Suprapubic skin (tissue), 4 donors: ENCODE results near the gene KRT81.

Experiments
- CTCF ChIP-seq, 2 donors: fragments of 200-600 bp in 1 of 2; fragments of 450-650 bp in 1 of 2; sonication (generic) in 1 of 2; IDR thresholded peaks; one replicate each; pipeline ENCODE4 v1.5.1; 2016 to 2019; ENCODE audit warnings: antibody characterized with exemption in 2 of 2, mild to moderate bottlenecking in 1 of 2, moderate library complexity in 1 of 2
- EP300 ChIP-seq: sonication (generic); formaldehyde crosslinking; IDR thresholded peaks from one replicate; pipeline ENCODE4 v1.6.1; 2017; ENCODE audit warnings: antibody characterized with exemption
- POLR2A ChIP-seq, 2 donors: fragments of 450-650 bp; IDR thresholded peaks; one replicate each; pipeline ENCODE4 v1.6.1; 2017; ENCODE audit warnings: antibody characterized with exemption in 2 of 2, mild to moderate bottlenecking in 2 of 2, moderate library complexity in 2 of 2
- POLR2AphosphoS5 ChIP-seq, 3 donors: sonication (generic); formaldehyde crosslinking; IDR thresholded peaks; one replicate each; pipeline ENCODE4 v1.6.1; 2017; ENCODE audit warnings: antibody characterized with exemption in 3 of 3

DNA sequence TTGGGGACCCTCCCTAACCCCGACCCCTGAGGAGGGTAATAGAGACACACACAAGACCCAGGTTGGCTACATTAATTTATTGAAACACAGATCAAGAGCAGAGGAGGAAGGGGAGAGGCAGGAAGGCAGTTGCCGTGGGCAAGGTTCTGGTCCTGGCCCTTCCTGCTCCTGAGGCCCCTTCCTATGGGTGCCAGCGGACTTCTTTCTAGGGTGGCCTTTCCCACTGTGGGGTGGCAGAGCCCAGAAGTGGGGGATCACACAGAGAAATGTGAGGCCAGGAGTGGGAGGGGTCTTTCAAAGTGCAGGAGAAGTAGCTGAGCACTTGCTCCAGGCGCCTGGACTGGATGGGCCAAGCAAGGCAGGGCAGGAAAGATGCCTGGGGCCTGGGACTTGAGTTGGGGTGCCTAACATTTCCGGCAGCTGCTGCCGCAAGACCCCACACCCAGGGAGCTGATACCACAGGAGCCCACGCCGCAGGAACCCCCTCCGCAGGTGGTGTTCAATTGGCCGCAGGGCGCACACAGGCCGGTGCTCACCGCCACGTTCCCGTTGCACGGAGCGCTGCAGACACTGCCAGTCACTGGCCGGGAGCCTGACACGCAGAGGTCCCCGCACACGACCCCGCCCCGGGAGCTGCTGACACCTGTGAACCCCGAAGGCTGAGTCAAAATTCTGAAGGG, 5.3 kb downstream of the KRT81 start:
- no peak for TF ChIP-seq CTCF (IDR thresholded peaks at IDR 0.05)
- TF ChIP-seq POLR2A (IDR thresholded peaks at IDR 0.05), result no peak
- no peak for TF ChIP-seq EP300
- no peak for TF ChIP-seq POLR2AphosphoS5 (IDR thresholded peaks at IDR 0.05)
